Lung (tissue), 12 donors: ENCODE measurements around the gene TP53I3. TPM values are rescaled to one million over a fixed set of nuclear protein-coding genes. Genes with fewer than 3 reads are reported as not detected.
A peak's percentile ranks its signal among the peaks of the same experiment; 100 is the strongest.

Source experiments
- ATAC-seq: fragments of 200-7000 bp; cut with Tn5 transposase; one replicate; pipeline ENCODE4 v1.9.1; 2020; ENCODE audit warnings: moderate number of reproducible peaks; ENCODE audit not compliant: insufficient read depth, low FRiP score
- DNase-seq, 3 donors: peaks; one replicate each; pipeline ENCODE4 v3.0.0-alpha.2; 2013 to 2017
- H3K27ac ChIP-seq, 2 donors: one replicate each; pipeline ENCODE4 v1.5.1; 2013; ENCODE audit warnings: mild to moderate bottlenecking in 2 of 2, moderate library complexity in 2 of 2, control low read depth in 1 of 2, inconsistent platforms in 1 of 2, low read depth in 1 of 2, low read length in 1 of 2
- H3K27me3 ChIP-seq, 3 donors: one replicate each; pipeline ENCODE4 v1.5.1; 2013; ENCODE audit warnings: low read length in 2 of 3; ENCODE audit not compliant: control insufficient read depth in 3 of 3, insufficient read depth in 3 of 3
- H3K36me3 ChIP-seq, 4 donors: one replicate each; pipeline ENCODE4 v1.5.1; 2013; ENCODE audit warnings: low read length in 4 of 4, mild to moderate bottlenecking in 1 of 4, moderate library complexity in 1 of 4; ENCODE audit not compliant: control insufficient read depth in 4 of 4, insufficient read depth in 4 of 4
- H3K4me1 ChIP-seq, 5 donors: one replicate each; pipeline ENCODE4 v1.5.1; 2013; ENCODE audit warnings: low read length in 5 of 5, mild to moderate bottlenecking in 2 of 5, moderate library complexity in 1 of 5; ENCODE audit not compliant: control insufficient read depth in 5 of 5, insufficient read depth in 5 of 5
- H3K4me3 ChIP-seq: one replicate; pipeline ENCODE4 v1.5.1; 2013; ENCODE audit warnings: mild to moderate bottlenecking, control low read depth, moderate library complexity
- H3K9ac ChIP-seq, 2 donors: one replicate each; pipeline ENCODE4 v1.5.1; 2013; ENCODE audit warnings: low read length in 2 of 2, control low read depth in 1 of 2; ENCODE audit not compliant: insufficient read depth in 1 of 2
- H3K9me3 ChIP-seq, 4 donors: one replicate each; pipeline ENCODE4 v1.5.1; 2013; ENCODE audit warnings: low read length in 3 of 4, mild to moderate bottlenecking in 1 of 4, moderate library complexity in 1 of 4; ENCODE audit not compliant: control insufficient read depth in 4 of 4, insufficient read depth in 3 of 4
- WGBS, 2 donors: extraction: QIAGEN DNeasy Blood & Tissue Kit; methylation state at CpG; one replicate each; pipeline ENCODE4 v1.1.7; 2013; 5-methylcytosine and 5-hydroxymethylcytosine counted together
- polyA plus RNA-seq, 2 donors: library from polyadenylated mRNA; stranded (reverse); fragments of 200-250 nt; gene quantifications; one replicate each; pipeline ENCODE4 v1.2.1, GENCODE V29; 2013
- total RNA-seq, 2 donors: library from RNA; depleted of rRNA in 1 of 2; stranded (reverse); fragments of >200 nt in 1 of 2; gene quantifications; one replicate each; pipeline ENCODE4 v1.2.1, GENCODE V29; 2014 to 2021
- TF ChIP-seq, protein P1 (sequence below): IDR thresholded peaks from 2 replicates; pipeline ENCODE4 v1.5.1; 2012; ENCODE audit warnings: mild to moderate bottlenecking; ENCODE audit errors: control extremely low read depth, extremely low read depth
- donor health status: control.
- donor health status: control.
- donor health status: Bipolar disorder and iron deficiency.
- donor health status: healthy.
- donor health status: DM: yes; HTN: yes; CAD: no.

The TP53I3 gene
- total and polyA plus RNA-seq, 4 donors = 35.7 to 63.8 (median 52.9) TPM

DNA sequence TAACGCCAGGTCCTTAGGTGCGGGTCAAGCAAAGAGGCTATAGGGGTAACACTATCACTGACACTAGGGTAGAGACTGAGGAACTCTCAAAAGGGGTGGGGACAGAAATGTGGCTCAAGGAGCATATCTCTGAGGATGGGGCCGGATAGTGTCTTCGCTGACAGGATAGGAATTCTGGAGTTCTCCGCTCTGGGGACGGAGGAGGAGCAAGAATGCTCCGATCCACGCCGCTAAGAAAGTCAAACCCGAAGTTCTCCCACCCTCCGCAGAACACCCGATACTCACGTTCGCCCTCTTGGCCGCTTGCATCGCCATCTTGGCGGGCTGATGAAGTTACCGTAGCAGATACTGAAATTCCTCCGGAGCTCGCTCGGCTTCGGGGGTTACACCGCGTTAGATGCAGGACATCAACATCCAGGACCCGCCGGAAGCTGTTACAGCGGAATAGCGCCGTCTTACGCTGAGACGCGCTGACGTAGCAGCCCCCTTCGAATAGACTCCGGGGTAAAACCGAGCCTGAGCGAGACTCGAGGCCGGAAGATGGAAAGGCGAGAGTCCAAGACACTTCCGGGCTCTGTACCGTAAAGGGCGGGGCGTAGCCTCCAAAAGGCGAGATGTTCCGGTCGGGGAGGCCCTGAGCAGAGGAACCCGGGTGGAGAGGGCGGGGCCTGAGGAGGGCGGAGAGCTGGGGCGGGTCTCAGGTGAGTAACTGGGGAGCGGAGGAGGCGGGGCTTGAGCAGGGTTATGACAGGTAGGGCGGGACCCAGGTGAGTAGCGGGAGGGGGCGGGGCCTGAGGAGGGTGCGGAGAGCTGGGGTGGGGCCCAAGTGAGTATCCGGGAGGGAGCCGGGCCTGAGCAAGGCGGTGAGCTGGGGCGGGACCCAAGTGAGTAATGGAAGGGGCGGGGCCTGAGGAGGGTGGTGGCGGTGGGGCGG lies 8.5 kb downstream of the TP53I3 start, which contains the start of gene SF3B6:
SF3B6 (minus strand) TSS at position 412 of the 934 bp plus-strand sequence; CDS start at position 315, 97 bp downstream.
- H3K9ac ChIP-seq = peak within 1 kb of the TSS; percentile 83 to 86
- peaks cover 0 to 18% (median 5%) of the 10 kb centered on the region in 5 donors for H3K4me1 ChIP-seq
- 1% methylated on average over 58 to 64 of the region's 64 CpGs for WGBS, 2 donors
- peak within 1 kb of the TSS; percentile 84 for H3K4me3 ChIP-seq
- H3K36me3 ChIP-seq = peaks cover 5 to 26% (median 9%) of the 10 kb centered on the region in 4 donors
- no peaks in the 10 kb centered on the region for H3K27me3 ChIP-seq
- ATAC-seq = peak; percentile 90
- peak within 1 kb of the TSS; percentile 88 to 98 for H3K27ac ChIP-seq
- peak; percentile 99 to 100 (median 99) for DNase-seq
- H3K9me3 ChIP-seq = no peaks in the 10 kb centered on the region
- TF ChIP-seq, protein P1, sequence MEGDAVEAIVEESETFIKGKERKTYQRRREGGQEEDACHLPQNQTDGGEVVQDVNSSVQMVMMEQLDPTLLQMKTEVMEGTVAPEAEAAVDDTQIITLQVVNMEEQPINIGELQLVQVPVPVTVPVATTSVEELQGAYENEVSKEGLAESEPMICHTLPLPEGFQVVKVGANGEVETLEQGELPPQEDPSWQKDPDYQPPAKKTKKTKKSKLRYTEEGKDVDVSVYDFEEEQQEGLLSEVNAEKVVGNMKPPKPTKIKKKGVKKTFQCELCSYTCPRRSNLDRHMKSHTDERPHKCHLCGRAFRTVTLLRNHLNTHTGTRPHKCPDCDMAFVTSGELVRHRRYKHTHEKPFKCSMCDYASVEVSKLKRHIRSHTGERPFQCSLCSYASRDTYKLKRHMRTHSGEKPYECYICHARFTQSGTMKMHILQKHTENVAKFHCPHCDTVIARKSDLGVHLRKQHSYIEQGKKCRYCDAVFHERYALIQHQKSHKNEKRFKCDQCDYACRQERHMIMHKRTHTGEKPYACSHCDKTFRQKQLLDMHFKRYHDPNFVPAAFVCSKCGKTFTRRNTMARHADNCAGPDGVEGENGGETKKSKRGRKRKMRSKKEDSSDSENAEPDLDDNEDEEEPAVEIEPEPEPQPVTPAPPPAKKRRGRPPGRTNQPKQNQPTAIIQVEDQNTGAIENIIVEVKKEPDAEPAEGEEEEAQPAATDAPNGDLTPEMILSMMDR = no peak

DNA sequence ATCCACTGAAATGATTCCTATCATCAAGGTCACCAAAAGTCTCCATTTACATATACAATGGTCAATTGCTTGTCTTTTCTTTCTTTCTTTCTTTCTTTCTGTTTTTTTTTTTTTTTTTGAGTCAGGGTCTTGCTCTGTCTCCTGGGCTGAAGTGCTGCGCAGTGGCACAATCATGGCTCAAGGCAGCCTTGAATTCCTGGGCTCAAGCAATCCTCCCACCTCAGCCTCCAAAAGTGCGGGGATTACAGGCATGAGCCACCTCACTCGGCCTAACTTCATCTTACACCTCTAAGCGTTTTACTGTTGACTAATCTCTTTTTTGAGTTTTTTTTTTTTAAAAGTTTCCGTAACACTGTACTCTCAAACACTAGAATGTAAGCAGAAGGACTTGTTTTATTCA lies 9.4 kb downstream of the TP53I3 start:
- 63 to 75% methylated on average over 5 of the region's 5 CpGs for WGBS, 2 donors
- H3K9me3 ChIP-seq = no peaks in the 10 kb centered on the region
- H3K27me3 ChIP-seq = no peaks in the 10 kb centered on the region
- TF ChIP-seq, protein P1 = no peak
- DNase-seq (no peak), ATAC-seq (no peak)
- peaks cover under 1 to 24% (median 6%) of the 10 kb centered on the region in 4 donors for H3K36me3 ChIP-seq
- peaks cover 0 to 18% (median 5%) of the 10 kb centered on the region in 5 donors for H3K4me1 ChIP-seq
- H3K27ac ChIP-seq = no peak overlapping the region
- no peak overlapping the region for H3K4me3 ChIP-seq
- H3K9ac ChIP-seq = peak overlapping the region; percentile 83 to 86

DNA sequence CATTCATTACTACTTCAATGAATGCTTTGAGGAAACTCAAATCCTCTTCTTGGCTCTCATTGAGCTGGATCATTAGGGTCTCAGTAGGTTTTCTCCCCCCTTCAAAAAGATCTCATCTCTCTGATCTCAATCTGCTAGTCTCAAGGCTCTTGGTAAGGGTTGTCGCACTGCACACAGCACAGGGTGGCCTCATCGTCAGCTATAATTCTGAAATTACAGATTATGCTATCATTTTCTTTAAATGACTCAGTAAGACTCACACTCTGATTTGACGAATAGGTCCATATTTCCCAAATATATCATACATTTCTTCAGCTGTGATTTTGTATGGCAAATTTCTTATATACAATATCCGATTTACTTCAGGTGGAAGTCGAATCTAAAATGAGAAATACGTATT lies 10.8 kb downstream of the TP53I3 start:
- H3K27me3 ChIP-seq = no peaks in the 10 kb centered on the region
- H3K9ac ChIP-seq = no peak overlapping the region
- WGBS, 2 donors = 91 to 94% methylated on average over 6 of the region's 6 CpGs
- ATAC-seq (no peak), DNase-seq (no peak)
- H3K27ac ChIP-seq = no peak overlapping the region
- H3K4me1 ChIP-seq = peaks cover 0 to 18% (median 5%) of the 10 kb centered on the region in 5 donors
- H3K36me3 ChIP-seq = peaks cover 0 to 17% (median 13%) of the 10 kb centered on the region in 4 donors
- no peaks in the 10 kb centered on the region for H3K9me3 ChIP-seq
- no peak overlapping the region for H3K4me3 ChIP-seq
- TF ChIP-seq, protein P1 = no peak
